ENCODE results near the gene RSRC1.

- TF ChIP-seq EZH2 (IDR thresholded peaks at IDR 0.05; ENCODE audit: borderline replicate concordance, insufficient read depth, low read depth, low read length, poor library complexity, severe bottlenecking): no peak
- TF ChIP-seq, protein P1, sequence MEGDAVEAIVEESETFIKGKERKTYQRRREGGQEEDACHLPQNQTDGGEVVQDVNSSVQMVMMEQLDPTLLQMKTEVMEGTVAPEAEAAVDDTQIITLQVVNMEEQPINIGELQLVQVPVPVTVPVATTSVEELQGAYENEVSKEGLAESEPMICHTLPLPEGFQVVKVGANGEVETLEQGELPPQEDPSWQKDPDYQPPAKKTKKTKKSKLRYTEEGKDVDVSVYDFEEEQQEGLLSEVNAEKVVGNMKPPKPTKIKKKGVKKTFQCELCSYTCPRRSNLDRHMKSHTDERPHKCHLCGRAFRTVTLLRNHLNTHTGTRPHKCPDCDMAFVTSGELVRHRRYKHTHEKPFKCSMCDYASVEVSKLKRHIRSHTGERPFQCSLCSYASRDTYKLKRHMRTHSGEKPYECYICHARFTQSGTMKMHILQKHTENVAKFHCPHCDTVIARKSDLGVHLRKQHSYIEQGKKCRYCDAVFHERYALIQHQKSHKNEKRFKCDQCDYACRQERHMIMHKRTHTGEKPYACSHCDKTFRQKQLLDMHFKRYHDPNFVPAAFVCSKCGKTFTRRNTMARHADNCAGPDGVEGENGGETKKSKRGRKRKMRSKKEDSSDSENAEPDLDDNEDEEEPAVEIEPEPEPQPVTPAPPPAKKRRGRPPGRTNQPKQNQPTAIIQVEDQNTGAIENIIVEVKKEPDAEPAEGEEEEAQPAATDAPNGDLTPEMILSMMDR (IDR thresholded peaks at IDR 0.05): no peak
Observed at GRCh38 chr3:158121295-158121694, 11.4 kb downstream of the RSRC1 start.
